Inferior parietal cortex (tissue), 1 donor: ENCODE data around the gene MEGF11.

Source experiments
- DNase-seq: peaks from one replicate; pipeline ENCODE4 v3.0.0-alpha.2; 2016; ENCODE audit errors: extremely low spot score

Gene MEGF11

GRCh38 chr15:65856821-65857455 is 396.6 kb downstream of the MEGF11 start:
- peak; percentile 53 for DNase-seq

GRCh38 chr15:65851981-65852380 is 401.6 kb downstream of the MEGF11 start:
- no peak for DNase-seq

GRCh38 chr15:65847989-65848388 is 405.6 kb downstream of the MEGF11 start:
- no peak for DNase-seq

- DNase-seq: peak; percentile 7
Measured at GRCh38 chr15:65845826-65846519, 407.6 kb downstream of the MEGF11 start.
